HG03095 (cell line): ENCODE measurements around the gene MORN1.
A peak's percentile ranks its signal among the peaks of the same experiment; 100 is the strongest.

Experiments used
- ATAC-seq: cut with Tn5 transposase; IDR thresholded peaks from one replicate; pipeline ENCODE4 v1.9.1; 2021; ENCODE audit warnings: moderate library complexity; ENCODE audit not compliant: unreplicated experiment

MORN1 gene

GRCh38 chr1:2422523-2422922 lies 31.2 kb upstream of the MORN1 start:
- ATAC-seq = no peak

- no peak for ATAC-seq
These were observed 28.1 kb upstream of the MORN1 start for GRCh38 chr1:2419416-2419815.

- no peak for ATAC-seq
These were observed 27.5 kb upstream of the MORN1 start for GRCh38 chr1:2418791-2419320.

- no peak for ATAC-seq
These were observed 26.5 kb upstream of the MORN1 start for GRCh38 chr1:2417833-2418225.

- ATAC-seq = no peak
These were observed 25.9 kb upstream of the MORN1 start for GRCh38 chr1:2417083-2417832.

- ATAC-seq = no peak
These were observed 25.0 kb upstream of the MORN1 start for GRCh38 chr1:2416403-2416802.

GRCh38 chr1:2415801-2416208 lies 24.5 kb upstream of the MORN1 start:
- ATAC-seq = no peak

- ATAC-seq = no peak
These were observed 24.0 kb upstream of the MORN1 start for GRCh38 chr1:2415337-2415736.

GRCh38 chr1:2414297-2414958 lies 23.1 kb upstream of the MORN1 start:
- ATAC-seq = no peak

- no peak for ATAC-seq
These were observed 22.3 kb upstream of the MORN1 start for GRCh38 chr1:2413495-2414296.

GRCh38 chr1:2412773-2413494 lies 21.6 kb upstream of the MORN1 start:
- ATAC-seq = peak; percentile 16

- ATAC-seq = peak; percentile 65
These were observed 21.0 kb upstream of the MORN1 start, which contains the start of gene PEX10 for GRCh38 chr1:2412395-2412772. Gene PEX10 (minus strand): TSS chr1:2412564. CDS start chr1:2412502, 62 bp downstream.

- peak; percentile 10 for ATAC-seq
These were observed 20.5 kb upstream of the MORN1 start for GRCh38 chr1:2411801-2412394.

- no peak for ATAC-seq
These were observed 18.4 kb upstream of the MORN1 start for GRCh38 chr1:2409745-2410144.

GRCh38 chr1:2408859-2409276 lies 17.5 kb upstream of the MORN1 start:
- ATAC-seq = no peak

GRCh38 chr1:2408456-2408855 lies 17.1 kb upstream of the MORN1 start:
- no peak for ATAC-seq

GRCh38 chr1:2407991-2408275 lies 16.6 kb upstream of the MORN1 start:
- no peak for ATAC-seq

GRCh38 chr1:2407166-2407990 lies 16.0 kb upstream of the MORN1 start:
- no peak for ATAC-seq

- ATAC-seq = no peak
These were observed 15.2 kb upstream of the MORN1 start for GRCh38 chr1:2406451-2407041.
